Muscle layer of colon (tissue), 2 donors: ENCODE results near the gene TFF2.

Experiments used
- H3K27ac ChIP-seq: one replicate; pipeline ENCODE4 v1.7.0; 2013; ENCODE audit warnings: low read depth, mild to moderate bottlenecking, low read length, moderate library complexity
- H3K27me3 ChIP-seq, 2 donors: one replicate each; pipeline ENCODE4 v1.7.0; 2013; ENCODE audit warnings: low read length in 2 of 2, mild to moderate bottlenecking in 2 of 2; ENCODE audit not compliant: insufficient read depth in 2 of 2, control insufficient read depth in 1 of 2
- H3K36me3 ChIP-seq: one replicate; pipeline ENCODE4 v1.7.0; 2013; ENCODE audit warnings: mild to moderate bottlenecking, low read length; ENCODE audit not compliant: insufficient read depth
- H3K4me1 ChIP-seq: one replicate; pipeline ENCODE4 v1.7.0; 2013; ENCODE audit warnings: mild to moderate bottlenecking, low read length; ENCODE audit not compliant: insufficient read depth
- H3K4me3 ChIP-seq, 2 donors: one replicate each; pipeline ENCODE4 v1.7.0; 2013; ENCODE audit warnings: low read length in 2 of 2, low read depth in 1 of 2, mild to moderate bottlenecking in 1 of 2, moderate library complexity in 1 of 2
- H3K9ac ChIP-seq: one replicate; pipeline ENCODE4 v1.7.0; 2013; ENCODE audit warnings: low read length
- H3K9me3 ChIP-seq: one replicate; pipeline ENCODE4 v1.7.0; 2013; ENCODE audit warnings: mild to moderate bottlenecking, low read length
- donor health status: abdominal sarcoma.
- donor health status: Adenocarcinoma of cecum.

The TFF2 gene

DNA sequence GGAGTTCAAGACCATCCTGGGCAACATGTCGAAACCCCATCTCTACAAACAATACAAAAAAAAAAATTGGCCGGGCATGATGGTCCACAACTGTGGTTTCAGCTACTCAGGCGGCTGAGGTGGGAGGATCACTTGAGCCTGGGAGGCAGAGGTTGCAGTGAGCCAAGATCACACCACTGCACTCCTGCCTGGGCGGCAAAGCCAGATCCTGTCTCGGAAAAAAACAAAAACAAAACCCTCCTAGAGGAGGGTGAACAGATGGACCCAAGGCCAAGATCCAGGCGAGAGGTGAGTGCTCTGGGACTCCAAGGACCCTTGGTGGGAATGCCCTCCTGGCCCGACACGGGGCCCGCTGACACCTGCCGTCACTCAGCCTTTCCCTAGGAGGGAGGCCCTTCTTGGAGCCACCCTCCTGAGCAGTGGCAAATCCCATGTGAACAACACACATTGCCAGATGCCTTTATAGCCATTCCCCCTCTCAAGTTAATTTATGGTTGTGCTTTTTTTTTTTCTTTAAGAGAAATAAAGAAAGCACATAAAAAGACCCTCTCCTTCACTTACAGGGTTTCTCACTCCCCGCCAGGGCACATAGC lies 380 bp downstream of the TFF2 start:
- no peak overlapping the region for H3K27ac ChIP-seq
- no peaks in the 10 kb centered on the region for H3K27me3 ChIP-seq
- H3K9ac ChIP-seq = no peak overlapping the region
- H3K36me3 ChIP-seq = no peaks in the 10 kb centered on the region
- no peaks in the 10 kb centered on the region for H3K9me3 ChIP-seq
- H3K4me1 ChIP-seq = no peaks in the 10 kb centered on the region
- H3K4me3 ChIP-seq = no peak overlapping the region

DNA sequence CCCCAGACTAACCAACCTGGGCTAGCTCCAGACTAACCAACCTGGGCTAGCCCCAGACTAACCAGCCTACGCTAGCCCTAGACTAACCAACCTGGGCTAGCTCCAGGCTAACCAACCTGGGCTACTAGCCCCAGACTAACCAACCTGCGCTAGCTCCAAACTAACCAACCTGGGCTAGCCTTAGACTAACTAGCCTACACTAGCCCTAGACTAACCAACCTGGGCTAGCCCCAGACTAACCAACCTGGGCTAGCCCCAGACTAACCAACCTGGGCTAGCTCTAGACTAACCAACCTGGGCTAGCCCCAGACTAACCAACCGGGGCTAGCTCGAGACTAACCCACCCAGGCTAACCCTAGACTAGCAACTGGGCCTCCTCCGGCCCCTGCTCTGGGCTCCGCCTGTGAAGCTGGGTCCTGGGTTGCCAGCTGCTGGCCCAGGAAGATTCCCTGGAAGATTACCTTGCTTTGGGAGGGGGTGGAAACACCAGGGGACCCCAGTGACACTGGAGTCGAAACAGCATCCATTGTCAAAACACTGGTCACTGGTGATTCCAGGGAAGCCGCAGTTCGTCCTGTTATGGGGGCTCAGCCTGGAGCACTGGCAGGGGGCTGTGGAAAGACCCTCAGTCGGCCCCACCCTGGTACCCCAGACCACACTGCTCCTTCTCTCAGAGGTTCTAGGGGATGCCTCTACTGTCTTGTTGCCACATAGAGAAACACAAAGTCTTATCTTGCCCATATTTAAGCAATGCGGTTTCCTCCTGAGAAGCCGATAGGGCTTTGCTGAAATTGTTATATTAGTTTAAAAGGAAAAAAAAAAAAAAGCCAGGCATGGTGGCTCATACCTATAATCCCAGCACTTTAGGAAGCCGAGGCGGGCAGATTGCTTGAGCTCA lies 1.1 kb downstream of the TFF2 start:
- H3K27ac ChIP-seq = no peak overlapping the region
- no peak overlapping the region for H3K4me3 ChIP-seq
- no peak overlapping the region for H3K9ac ChIP-seq
- H3K36me3 ChIP-seq = no peaks in the 10 kb centered on the region
- no peaks in the 10 kb centered on the region for H3K27me3 ChIP-seq
- H3K9me3 ChIP-seq = no peaks in the 10 kb centered on the region
- no peaks in the 10 kb centered on the region for H3K4me1 ChIP-seq

DNA sequence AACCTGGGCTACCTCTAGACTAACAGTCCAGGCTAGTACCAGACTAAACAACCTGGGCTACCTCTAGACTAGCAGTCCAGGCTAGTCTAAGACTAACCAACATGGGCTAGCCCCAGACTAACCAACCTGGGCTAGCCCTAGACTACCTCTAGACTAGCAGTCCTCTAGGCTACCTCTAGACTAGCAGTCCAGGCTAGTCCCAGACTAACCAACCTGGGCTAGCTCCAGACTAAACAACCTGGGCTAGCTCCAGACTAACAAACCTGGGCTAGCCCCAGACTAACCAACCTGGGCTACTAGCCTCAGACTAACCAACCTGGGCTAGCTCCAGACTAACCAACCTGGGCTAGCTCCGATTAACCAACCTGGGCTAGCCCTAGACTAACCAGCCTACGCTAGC lies 2.0 kb downstream of the TFF2 start:
- H3K36me3 ChIP-seq = no peaks in the 10 kb centered on the region
- no peaks in the 10 kb centered on the region for H3K4me1 ChIP-seq
- no peak overlapping the region for H3K9ac ChIP-seq
- no peaks in the 10 kb centered on the region for H3K27me3 ChIP-seq
- no peak overlapping the region for H3K4me3 ChIP-seq
- H3K27ac ChIP-seq = no peak overlapping the region
- H3K9me3 ChIP-seq = no peaks in the 10 kb centered on the region

DNA sequence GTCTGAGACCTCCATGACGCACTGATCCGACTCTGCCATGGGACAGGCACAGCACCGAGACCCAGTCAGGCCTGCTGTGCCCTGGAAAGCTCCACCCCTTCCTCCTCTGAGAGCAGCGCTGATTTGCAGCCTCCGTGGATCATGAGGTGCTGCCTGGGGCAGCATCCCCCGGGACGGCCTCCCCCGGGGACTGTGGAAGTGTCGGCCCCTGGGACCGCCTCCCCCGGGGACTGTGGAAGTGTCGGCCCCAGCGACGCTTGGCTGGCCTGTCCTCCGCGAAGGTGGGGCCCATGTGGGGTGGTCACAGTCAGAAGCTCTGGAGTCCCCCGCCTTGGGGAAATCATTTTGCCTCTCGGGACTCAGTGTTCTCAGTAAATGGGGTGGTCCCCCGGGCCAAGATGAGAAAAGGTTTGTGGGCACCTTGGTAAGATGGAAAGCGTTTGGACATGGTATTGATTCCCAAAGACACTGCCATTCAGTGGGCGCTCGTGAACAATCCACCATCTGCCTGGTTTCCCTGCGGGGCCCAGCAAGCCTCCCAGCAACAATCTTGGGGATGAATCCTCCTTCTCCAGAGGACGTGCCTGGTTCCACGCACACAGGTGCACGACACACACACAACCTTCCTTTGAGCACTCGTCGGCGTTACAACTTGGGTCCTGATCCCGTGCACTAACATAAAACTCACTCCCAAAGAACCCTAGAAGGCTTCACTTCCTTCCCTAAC lies 3.0 kb downstream of the TFF2 start:
- Histone ChIP-seq H3K4me1 (no peaks in the 10 kb centered on the region), H3K27ac (no peak overlapping the region), H3K27me3 (no peaks in the 10 kb centered on the region), H3K9ac (no peak overlapping the region), H3K9me3 (no peaks in the 10 kb centered on the region), H3K4me3 (no peak overlapping the region), H3K36me3 (no peaks in the 10 kb centered on the region)

DNA sequence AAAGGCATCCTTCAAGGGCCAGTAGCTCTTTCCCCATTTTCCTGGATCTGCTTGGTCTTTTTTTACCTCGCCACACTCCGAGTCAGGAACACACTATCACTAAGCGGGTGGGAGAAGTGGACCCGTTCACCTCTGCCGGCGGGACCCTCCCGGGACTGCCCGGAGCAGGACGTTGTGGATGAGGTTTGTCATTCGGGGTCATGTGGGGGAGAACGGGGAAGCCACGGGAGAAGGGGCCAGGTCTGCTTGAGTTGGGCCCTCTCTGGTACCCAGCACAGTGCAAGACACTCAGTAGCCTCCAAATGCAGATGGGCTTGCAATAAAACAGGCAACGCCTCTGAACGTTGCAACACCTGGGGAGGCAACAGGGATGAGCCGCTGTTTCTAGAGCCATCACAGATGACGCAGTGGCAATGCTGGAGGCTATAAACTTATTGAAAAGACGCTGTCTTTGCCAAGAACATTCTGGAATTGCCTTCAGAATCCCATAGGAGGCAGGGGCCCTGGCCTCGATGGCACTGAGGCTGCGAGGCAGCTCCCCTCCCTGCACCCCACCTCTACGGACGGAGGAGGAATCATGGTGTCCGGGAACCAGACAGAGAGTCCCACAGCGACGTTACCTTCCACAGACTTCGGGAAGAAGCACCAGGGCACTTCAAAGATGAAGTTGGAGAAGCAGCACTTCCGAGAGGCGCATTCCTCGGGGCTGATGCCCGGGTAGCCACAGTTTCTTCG lies 3.8 kb downstream of the TFF2 start:
- no peaks in the 10 kb centered on the region for H3K4me1 ChIP-seq
- H3K27ac ChIP-seq = no peak overlapping the region
- H3K9ac ChIP-seq = no peak overlapping the region
- H3K9me3 ChIP-seq = no peaks in the 10 kb centered on the region
- H3K36me3 ChIP-seq = no peaks in the 10 kb centered on the region
- H3K27me3 ChIP-seq = no peaks in the 10 kb centered on the region
- H3K4me3 ChIP-seq = no peak overlapping the region

DNA sequence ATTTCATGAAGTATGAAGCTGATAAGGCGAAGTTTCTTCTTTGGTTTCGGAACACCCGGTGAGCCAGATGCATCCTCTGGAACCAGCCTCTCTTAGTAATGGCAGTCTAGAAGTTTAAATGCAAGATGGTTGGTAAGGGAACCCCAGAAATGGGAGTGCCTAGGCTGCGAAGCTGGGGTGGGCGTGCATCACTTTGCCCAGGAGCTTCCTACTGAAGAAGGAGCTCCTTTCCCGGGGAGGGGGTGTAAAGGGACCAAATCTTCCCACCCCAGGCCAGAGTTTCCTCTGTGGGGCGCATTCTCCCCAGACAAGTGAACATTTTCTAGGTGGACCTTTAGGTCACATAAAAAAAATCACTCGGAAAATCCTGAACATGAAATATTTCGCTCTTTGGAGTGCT lies 4.4 kb downstream of the TFF2 start:
- no peaks in the 10 kb centered on the region for H3K9me3 ChIP-seq
- no peaks in the 10 kb centered on the region for H3K36me3 ChIP-seq
- H3K27ac ChIP-seq = no peak overlapping the region
- H3K4me3 ChIP-seq = no peak overlapping the region
- H3K9ac ChIP-seq = no peak overlapping the region
- no peaks in the 10 kb centered on the region for H3K4me1 ChIP-seq
- H3K27me3 ChIP-seq = no peaks in the 10 kb centered on the region

DNA sequence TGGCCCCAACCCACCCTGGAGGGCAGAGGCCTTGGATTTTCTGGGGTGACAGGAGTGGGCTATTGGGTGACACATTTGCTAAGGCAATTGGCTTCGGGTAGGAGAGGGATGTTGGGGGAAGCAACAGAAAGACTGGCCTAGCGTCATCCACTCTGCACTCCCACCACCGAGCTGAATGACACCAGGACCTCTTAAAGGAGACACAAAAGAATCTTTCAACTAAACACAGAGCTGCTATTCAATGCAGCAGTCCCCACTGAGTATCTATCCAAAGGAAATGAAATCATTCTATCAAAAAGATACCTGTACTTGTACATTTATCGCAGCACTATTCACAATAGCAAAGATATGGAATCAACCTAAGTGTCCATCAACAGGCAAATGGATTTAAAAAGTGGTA lies 6.2 kb downstream of the TFF2 start:
- Histone ChIP-seq H3K9ac (no peak overlapping the region), H3K27ac (no peak overlapping the region), H3K27me3 (no peaks in the 10 kb centered on the region), H3K4me1 (no peaks in the 10 kb centered on the region), H3K4me3 (no peak overlapping the region), H3K9me3 (no peaks in the 10 kb centered on the region), H3K36me3 (no peaks in the 10 kb centered on the region)

DNA sequence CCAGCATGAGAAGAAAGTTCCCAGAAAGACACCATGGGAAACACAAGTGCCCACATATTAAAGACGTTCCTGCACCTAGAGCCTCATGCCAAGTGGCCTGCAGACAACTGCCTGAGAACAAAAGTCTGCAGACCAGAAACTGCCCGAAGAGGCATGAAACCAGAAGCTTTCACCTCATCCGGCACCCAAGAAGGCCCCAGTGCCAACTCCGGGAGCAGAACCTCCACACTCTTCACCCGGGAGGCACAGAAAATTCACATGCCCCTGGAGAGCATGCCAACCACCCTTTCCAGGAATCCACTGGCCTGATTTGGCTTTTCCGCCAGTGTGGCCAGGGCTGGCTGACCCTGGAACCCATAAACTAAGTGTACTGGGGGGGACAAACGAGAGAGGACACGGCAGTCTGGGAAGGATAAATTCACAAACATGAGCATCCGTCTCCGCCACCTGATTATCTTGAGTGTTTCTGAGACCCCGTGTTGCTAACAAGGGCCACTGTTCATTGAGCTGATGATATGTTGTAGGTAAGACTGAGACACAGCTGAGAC lies 6.8 kb downstream of the TFF2 start:
- Histone ChIP-seq H3K27ac (no peak overlapping the region), H3K36me3 (no peaks in the 10 kb centered on the region), H3K4me1 (no peaks in the 10 kb centered on the region), H3K9ac (no peak overlapping the region), H3K27me3 (no peaks in the 10 kb centered on the region), H3K9me3 (no peaks in the 10 kb centered on the region), H3K4me3 (no peak overlapping the region)

DNA sequence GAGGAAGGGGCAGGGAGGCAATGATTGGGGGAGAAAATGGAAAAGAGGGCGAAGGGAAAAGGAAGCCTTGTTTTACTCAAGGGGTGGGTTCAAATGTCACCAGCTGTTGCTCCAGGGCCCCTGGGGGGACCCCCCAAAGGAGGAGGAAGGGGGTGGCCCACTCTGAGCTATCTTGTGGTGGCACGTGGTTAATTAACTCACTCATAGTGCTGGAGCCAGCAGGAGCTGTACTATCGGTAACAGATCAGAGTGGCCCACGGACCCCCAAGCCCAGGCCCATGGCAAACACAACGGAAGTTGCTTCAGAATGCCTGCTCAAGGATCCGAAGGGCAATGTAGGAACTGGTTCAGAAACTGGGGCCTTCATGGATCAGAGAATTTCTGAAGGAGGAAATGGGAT lies 7.2 kb downstream of the TFF2 start:
- Histone ChIP-seq H3K36me3 (no peaks in the 10 kb centered on the region), H3K4me3 (no peak overlapping the region), H3K4me1 (no peaks in the 10 kb centered on the region), H3K27ac (no peak overlapping the region), H3K9ac (no peak overlapping the region), H3K27me3 (no peaks in the 10 kb centered on the region), H3K9me3 (no peaks in the 10 kb centered on the region)

DNA sequence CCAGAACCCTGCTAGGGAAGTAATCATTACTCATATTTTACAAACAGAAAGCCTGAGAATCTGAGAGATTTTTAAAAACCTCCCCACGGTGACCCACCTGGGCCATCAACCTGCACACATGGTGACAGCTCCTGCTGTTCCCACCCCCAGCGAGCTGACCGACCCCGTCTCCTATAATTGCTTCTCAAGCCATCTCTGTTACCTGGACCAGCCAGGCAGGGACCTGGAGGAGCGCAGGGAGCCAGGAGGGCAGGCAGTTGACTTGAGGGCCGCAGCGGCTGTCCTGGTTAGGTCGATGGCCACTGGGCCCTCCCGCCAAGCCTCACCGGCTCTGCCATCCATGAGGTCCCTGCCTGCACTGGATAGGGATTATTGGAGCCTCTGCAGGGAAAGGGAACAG lies 7.7 kb downstream of the TFF2 start:
- Histone ChIP-seq H3K9ac (no peak overlapping the region), H3K27me3 (no peaks in the 10 kb centered on the region), H3K4me1 (no peaks in the 10 kb centered on the region), H3K27ac (no peak overlapping the region), H3K4me3 (no peak overlapping the region), H3K9me3 (no peaks in the 10 kb centered on the region), H3K36me3 (no peaks in the 10 kb centered on the region)
